ENCODE results near the gene EFHC2. TPM values are rescaled to one million over a fixed set of nuclear protein-coding genes. Genes with fewer than 3 reads are reported as not detected.

The EFHC2 gene
- total RNA-seq, 1 donor from 2014 or later = under 0.01 TPM

GRCh38 chrX:44152852-44153251, 190.6 kb downstream of the EFHC2 start:
- DNase-seq (ENCODE audit: low read depth, low spot score) = no peak

DNA sequence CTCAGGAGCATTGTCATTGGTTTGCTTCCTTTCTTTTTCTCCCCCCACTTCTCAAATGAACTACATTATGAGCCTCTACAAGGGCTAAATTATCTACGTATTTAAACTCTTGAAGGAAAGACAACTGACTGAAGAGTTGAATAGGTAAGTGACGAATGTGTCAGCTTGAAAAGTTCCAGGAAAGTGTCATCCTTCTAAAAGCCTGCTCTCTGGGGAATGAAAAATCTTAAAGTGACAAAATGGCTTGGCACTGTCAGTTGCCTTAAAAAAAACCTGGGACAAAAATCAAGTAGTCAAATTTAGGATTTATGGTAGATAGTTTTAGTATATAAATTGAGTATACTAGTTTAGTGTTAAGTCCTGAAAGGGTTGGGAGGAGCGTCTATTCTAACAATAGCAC, 196.3 kb downstream of the EFHC2 start:
- DNase-seq (ENCODE audit: low read depth, low spot score) = no peak

GRCh38 chrX:44144177-44144945, 199.1 kb downstream of the EFHC2 start:
- no peak for DNase-seq (ENCODE audit: low read depth, low spot score)

- DNase-seq (ENCODE audit: low read depth, low spot score) = no peak
Measured at GRCh38 chrX:44143061-44143602, 200.3 kb downstream of the EFHC2 start.

DNA sequence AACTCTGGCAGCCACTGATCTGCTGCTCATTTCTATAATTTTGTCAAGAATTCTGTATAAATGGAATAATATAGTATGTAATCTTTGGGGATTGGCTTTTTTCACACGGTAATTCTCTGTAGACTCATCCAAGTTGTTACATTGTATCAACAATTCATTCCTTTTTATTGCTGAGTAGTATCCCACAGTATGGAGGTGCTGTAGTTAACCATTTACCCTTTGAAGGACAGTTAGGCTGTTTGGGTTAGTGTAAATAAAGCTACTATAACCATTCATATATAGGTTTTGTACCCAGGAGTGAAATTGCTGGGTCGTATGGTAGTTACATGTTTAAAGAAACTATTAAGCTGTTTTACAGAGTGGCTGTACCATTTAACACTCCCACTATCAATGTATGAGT, 213.3 kb downstream of the EFHC2 start:
- no peak for DNase-seq (ENCODE audit: low read depth, low spot score)

DNA sequence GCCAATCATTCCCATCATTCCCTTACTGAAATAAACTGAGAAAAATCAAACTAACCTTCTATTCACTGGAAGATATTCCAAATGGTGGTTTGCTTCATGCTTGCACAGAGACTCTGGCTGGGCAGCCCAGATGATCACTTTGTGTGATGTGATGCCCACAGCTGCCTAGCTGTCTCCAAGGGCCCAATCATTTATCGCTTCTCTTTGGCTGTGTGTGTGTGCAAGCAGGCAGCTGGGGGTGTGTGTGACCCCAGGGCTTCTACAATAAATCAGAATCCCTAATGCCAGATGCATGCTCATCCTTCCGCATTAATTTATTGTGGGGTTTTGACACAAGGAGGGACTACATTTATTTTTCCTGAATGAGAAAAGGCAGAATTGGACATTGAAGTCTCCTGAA, 230.1 kb downstream of the EFHC2 start:
- no peak for DNase-seq (ENCODE audit: low read depth, low spot score)

GRCh38 chrX:44106864-44107263, 236.6 kb downstream of the EFHC2 start:
- DNase-seq (ENCODE audit: low read depth, low spot score) = no peak

GRCh38 chrX:44105228-44105913, 238.1 kb downstream of the EFHC2 start:
- DNase-seq (ENCODE audit: low read depth, low spot score) = no peak

DNA sequence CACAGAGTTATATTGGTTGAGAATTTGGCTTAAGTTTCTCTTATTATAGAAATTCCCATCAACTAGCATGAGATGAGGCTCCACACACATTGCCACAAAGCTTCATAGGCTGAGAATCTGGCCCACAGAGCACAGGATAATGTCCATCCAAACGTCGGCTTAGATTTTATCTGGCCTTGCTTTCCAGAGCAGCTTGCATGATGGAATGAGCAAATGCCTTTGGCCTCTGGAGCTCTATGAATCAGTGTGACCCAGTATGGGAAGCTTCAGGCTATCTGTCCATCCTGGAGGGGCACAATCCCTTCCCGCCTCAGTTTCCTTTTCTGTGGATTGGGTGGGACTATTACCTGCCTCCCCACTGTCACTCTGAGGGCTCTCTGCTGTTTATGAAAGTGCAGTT, 238.8 kb downstream of the EFHC2 start:
- no peak for DNase-seq (ENCODE audit: low read depth, low spot score)

- no peak for DNase-seq (ENCODE audit: low read depth, low spot score)
Measured at GRCh38 chrX:44101281-44101680, 242.2 kb downstream of the EFHC2 start.

DNA sequence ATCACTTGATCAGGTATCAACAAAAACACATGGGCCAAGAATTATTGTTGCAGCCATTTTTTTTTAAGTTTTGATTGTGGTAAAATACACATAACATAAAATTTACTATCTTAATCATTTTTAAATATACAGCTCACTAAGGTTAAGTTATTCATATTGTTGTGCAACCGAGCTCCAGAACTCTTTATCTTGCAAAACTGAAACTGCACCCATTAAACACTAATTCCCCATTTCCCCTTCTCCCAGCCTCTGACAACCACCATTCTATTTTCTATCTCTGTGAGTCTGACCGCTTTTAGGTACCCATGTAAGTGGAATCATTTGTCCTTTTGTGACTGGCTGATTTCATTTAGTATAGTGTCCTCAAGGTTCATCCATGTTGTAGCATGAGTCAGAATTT, 244.1 kb downstream of the EFHC2 start:
- no peak for DNase-seq (ENCODE audit: low read depth, low spot score)

Other genes starting within 250 kb of the EFHC2 start
- gene FUNDC1, start 199.2 kb upstream of the EFHC2 start, total RNA-seq = 9.7 and 10.7 TPM in 2 replicates

All from pulmonary artery endothelial cell (primary cell).